Adipocyte (in vitro differentiated cells): ENCODE measurements around the gene UQCC2.

Experiments used
- DNase-seq: peaks from one replicate; pipeline ENCODE4 v3.0.0-alpha.2; 2015; ENCODE audit warnings: low read depth
- H3K27me3 ChIP-seq: replicated peaks from 2 replicates; pipeline ENCODE4 v1.7.0; 2013; ENCODE audit warnings: mild to moderate bottlenecking, low read length, moderate library complexity; ENCODE audit not compliant: control insufficient read depth, insufficient read depth
- H3K36me3 ChIP-seq: 2 replicates; pipeline ENCODE4 v1.7.0; 2013; ENCODE audit warnings: low read length, mild to moderate bottlenecking, moderate library complexity; ENCODE audit not compliant: control insufficient read depth, insufficient read depth, severe bottlenecking
- H3K4me1 ChIP-seq: 2 replicates; pipeline ENCODE4 v1.7.0; 2013; ENCODE audit warnings: mild to moderate bottlenecking, low read length, moderate library complexity; ENCODE audit not compliant: control insufficient read depth, insufficient read depth
- H3K4me3 ChIP-seq: 2 replicates; pipeline ENCODE4 v1.7.0; 2013; ENCODE audit warnings: mild to moderate bottlenecking, low read length, moderate library complexity
- H3K9ac ChIP-seq: 2 replicates; pipeline ENCODE4 v1.7.0; 2013; ENCODE audit warnings: mild to moderate bottlenecking, low read length, moderate library complexity
- H3K9me3 ChIP-seq: 2 replicates; pipeline ENCODE4 v1.7.0; 2013; ENCODE audit warnings: mild to moderate bottlenecking, low read length, moderate library complexity; ENCODE audit not compliant: control insufficient read depth

Gene UQCC2

GRCh38 chr6:33665957-33666356 is 45.5 kb downstream of the UQCC2 start:
- no peaks in the 10 kb centered on the region for H3K27me3 ChIP-seq
- no peak for DNase-seq
- no peak overlapping the region for H3K4me3 ChIP-seq
- H3K4me1 ChIP-seq, result no peaks in the 10 kb centered on the region
- H3K36me3 ChIP-seq, result peaks cover 34% of the 10 kb centered on the region
- no peaks in the 10 kb centered on the region for H3K9me3 ChIP-seq
- H3K9ac ChIP-seq, result no peak overlapping the region

DNA sequence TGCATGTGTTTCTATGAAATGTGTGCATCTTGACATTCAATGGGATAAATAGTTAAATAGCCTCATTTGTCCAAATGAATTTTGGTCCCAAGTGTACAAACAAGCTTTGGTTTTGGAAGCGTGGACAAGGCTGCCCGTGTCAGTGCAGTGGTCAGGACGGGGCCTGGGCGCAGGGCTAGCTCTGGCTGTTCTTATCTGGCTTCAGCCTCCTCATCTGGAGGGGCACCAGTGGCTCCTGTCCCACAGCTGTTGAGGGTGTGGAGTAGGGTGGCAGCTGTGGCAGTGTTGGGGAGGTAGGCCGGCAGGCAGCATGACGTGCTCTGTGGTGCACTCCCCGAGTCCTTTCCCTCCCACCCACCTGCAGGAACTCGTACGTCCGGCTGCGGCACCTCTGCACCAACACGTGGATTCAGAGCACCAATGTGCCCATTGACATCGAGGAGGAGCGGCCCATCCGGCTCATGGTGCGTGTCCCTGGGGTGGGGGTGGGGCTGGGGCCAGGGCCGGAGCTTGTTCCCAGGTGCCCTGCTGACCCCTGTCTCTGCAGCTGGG is 46.9 kb downstream of the UQCC2 start:
- DNase-seq, result no peak
- Histone ChIP-seq H3K36me3 (peaks cover 34% of the 10 kb centered on the region), H3K9me3 (no peaks in the 10 kb centered on the region), H3K27me3 (no peaks in the 10 kb centered on the region), H3K9ac (no peak overlapping the region), H3K4me3 (no peak overlapping the region), H3K4me1 (no peaks in the 10 kb centered on the region)

DNA sequence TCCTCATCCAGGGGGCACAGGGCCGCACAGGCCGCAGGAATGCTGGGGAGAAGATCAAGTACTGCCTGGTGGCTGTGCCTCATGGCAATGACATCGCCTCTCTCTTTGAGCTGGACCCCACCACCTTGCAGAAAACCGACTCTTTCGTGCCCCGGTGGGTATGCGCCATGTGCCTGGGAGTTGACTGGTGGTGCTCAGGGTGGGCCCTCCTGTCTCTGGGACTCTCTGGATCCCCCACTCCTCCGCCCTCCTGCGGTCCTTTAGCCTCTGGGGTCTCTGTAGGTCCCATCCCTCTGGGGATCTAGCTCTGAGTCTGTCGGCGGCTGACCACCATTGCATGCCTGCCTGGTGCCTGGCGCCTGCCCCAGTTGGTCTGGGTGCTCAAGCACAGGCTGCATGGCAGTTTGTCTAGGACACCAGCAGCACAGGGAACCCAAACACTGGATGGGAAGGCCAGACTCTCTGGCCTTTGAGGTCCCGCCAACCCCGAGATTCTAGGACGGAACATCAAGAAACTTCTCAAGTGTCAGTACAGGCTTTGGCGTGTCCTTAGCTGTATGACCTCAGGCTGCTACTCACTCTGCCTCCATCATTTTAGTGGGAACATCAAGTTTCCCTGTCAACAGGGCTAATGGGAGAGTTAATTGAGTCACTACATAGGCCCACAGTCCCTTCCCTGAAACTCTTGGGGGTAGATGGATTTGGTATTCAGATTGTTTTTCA is 47.6 kb downstream of the UQCC2 start:
- H3K9ac ChIP-seq, result no peak overlapping the region
- DNase-seq, result no peak

GRCh38 chr6:33663028-33663427 is 48.5 kb downstream of the UQCC2 start:
- no peak for DNase-seq
- peaks cover 25% of the 10 kb centered on the region for H3K36me3 ChIP-seq
- H3K27me3 ChIP-seq, result no peaks in the 10 kb centered on the region
- no peaks in the 10 kb centered on the region for H3K9me3 ChIP-seq
- no peak overlapping the region for H3K9ac ChIP-seq
- no peaks in the 10 kb centered on the region for H3K4me1 ChIP-seq
- no peak overlapping the region for H3K4me3 ChIP-seq

More for the DNA sequence above, 47.6 kb downstream of the UQCC2 start:
- Histone ChIP-seq H3K9me3 (no peaks in the 10 kb centered on the region), H3K27me3 (no peaks in the 10 kb centered on the region), H3K4me1 (no peaks in the 10 kb centered on the region), H3K36me3 (peaks cover 33% of the 10 kb centered on the region), H3K4me3 (no peak overlapping the region)

GRCh38 chr6:33662318-33662717 is 49.2 kb downstream of the UQCC2 start:
- H3K9ac ChIP-seq, result no peak overlapping the region
- DNase-seq, result no peak
- H3K9me3 ChIP-seq, result no peaks in the 10 kb centered on the region
- peaks cover 18% of the 10 kb centered on the region for H3K36me3 ChIP-seq
- H3K4me1 ChIP-seq, result no peaks in the 10 kb centered on the region
- no peak overlapping the region for H3K4me3 ChIP-seq
- no peaks in the 10 kb centered on the region for H3K27me3 ChIP-seq

DNA sequence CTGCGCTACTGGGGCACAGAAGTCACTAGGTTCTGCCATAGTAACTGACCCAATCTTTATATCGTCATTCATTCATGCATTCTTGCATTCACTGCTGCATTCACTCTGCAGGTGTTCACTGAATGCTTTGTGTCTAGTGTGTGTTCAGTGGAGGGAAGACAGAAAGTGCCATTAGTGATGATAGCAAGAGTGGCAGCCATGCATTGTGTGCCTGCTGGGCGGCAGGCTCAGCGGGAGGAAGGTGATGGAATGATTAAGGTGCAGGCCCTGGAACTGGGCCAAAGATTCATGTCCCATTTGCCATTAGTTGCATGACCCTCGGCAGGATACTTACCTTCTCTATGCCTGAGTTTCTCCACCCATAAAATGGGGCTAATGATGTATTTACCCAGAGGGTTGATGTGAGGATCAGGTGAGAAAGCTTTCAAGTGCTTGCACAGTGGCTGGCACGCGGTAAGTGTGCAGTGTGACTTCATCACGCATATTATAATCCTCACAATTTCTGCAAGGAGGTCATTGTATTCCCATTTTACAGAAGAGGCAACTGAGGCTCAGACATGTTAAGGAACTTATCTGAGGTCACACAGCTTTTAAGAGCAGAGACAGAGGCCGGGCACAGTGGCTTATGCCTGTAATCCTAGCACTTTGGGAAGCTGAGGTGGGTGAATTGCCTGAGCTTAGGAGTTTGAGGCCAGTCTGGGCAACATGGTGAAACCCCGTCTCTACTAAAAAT is 50.2 kb downstream of the UQCC2 start:
- no peaks in the 10 kb centered on the region for H3K9me3 ChIP-seq
- no peak for DNase-seq
- peaks cover 10% of the 10 kb centered on the region for H3K36me3 ChIP-seq
- no peak overlapping the region for H3K4me3 ChIP-seq
- no peak overlapping the region for H3K9ac ChIP-seq
- H3K4me1 ChIP-seq, result no peaks in the 10 kb centered on the region
- H3K27me3 ChIP-seq, result no peaks in the 10 kb centered on the region

DNA sequence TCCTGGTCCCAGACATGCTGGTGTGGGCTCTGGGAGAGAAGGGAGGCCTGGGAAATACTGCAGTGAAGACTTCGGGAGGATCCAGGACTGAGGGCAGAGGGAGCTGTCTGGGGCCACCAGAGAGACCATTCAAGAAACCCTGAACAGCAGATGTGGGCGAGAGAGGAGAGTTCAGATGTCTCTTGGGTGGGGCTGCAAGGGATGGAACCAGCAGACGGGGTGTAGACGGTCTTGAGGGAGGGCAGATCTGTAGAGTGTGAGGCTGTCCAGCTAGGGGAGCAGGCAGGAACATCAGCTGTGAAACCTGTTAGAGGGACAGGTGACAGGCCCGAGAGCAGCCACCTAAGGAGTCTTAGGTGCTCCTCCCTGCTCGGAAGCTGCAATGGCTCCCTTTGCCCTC is 51.5 kb downstream of the UQCC2 start:
- Histone ChIP-seq H3K36me3 (peaks cover 7% of the 10 kb centered on the region), H3K9me3 (no peaks in the 10 kb centered on the region), H3K4me1 (peaks cover 3% of the 10 kb centered on the region), H3K27me3 (no peaks in the 10 kb centered on the region), H3K4me3 (no peak overlapping the region), H3K9ac (no peak overlapping the region)
- no peak for DNase-seq

DNA sequence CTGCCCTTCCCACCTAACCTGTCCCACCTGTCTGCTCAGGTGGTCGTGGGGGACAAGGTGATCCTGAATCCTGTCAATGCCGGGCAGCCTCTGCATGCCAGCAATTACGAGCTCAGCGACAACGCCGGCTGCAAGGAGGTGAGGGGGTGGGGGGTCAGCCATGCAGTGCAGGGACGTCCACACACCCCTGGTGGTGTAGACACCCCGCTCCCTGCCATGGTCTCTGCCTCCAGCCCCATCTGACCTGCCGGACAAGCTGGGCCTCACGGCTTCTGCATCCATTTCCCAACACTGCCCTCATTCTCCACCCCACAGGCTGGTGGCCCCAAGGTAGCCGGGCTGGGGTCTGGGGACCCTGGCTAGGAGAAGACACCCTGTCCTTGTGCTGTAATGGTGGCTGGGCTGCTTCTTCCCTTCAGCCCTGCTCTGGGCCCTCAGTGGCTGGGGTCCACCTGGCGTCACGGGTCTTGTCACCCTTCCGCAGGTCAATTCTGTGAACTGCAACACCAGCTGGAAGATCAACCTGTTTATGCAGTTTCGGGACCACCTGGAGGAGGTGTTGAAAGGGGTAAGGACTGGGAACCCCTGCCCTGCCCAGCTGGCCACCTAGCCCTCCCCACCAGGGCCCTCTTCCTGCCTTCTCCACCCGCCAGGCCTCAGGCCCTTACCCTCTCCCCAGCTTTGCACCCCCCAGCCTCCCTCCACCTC is 52.4 kb downstream of the UQCC2 start:
- Histone ChIP-seq H3K4me3 (no peak overlapping the region), H3K9me3 (no peaks in the 10 kb centered on the region), H3K36me3 (peaks cover 7% of the 10 kb centered on the region), H3K4me1 (peaks cover 7% of the 10 kb centered on the region), H3K27me3 (no peaks in the 10 kb centered on the region), H3K9ac (no peak overlapping the region)
- no peak for DNase-seq

DNA sequence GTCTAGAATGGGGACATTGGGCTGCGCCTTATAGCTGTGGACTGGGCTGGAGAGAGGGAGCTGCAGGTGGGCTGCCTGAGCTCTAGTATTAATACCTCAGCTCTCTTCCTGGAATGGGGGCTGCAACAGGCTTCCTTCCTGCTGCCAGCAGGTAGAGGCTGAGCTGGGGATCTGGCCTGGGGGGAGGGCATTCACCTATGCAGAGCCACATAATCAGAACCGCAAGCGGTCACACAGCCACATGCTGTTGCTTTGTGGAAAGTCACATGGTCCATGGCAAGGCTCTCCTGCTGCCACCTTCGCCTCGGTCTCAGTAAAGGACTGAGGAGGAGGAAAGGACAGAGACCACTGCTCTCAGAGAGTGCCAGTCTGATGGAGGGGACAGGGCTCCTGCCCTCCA is 54.7 kb downstream of the UQCC2 start:
- Histone ChIP-seq H3K36me3 (no peaks in the 10 kb centered on the region), H3K9me3 (no peaks in the 10 kb centered on the region), H3K9ac (no peak overlapping the region), H3K27me3 (no peaks in the 10 kb centered on the region), H3K4me3 (no peak overlapping the region), H3K4me1 (peaks cover 7% of the 10 kb centered on the region)
- no peak for DNase-seq

- Histone ChIP-seq H3K4me3 (no peak overlapping the region), H3K9ac (no peak overlapping the region), H3K27me3 (no peaks in the 10 kb centered on the region), H3K4me1 (peaks cover 7% of the 10 kb centered on the region), H3K9me3 (no peaks in the 10 kb centered on the region), H3K36me3 (no peaks in the 10 kb centered on the region)
- DNase-seq, result peak; percentile 76
These were observed 56.5 kb downstream of the UQCC2 start for GRCh38 chr6:33654831-33655554.

GRCh38 chr6:33652002-33652401 is 59.5 kb downstream of the UQCC2 start:
- DNase-seq, result no peak
- H3K27me3 ChIP-seq, result no peaks in the 10 kb centered on the region
- peaks cover 7% of the 10 kb centered on the region for H3K4me1 ChIP-seq
- H3K36me3 ChIP-seq, result no peaks in the 10 kb centered on the region
- H3K9ac ChIP-seq, result no peak overlapping the region
- no peak overlapping the region for H3K4me3 ChIP-seq
- no peaks in the 10 kb centered on the region for H3K9me3 ChIP-seq
